H9 (cell line): ENCODE data around the gene CEP170B. TPM values are rescaled to one million over a fixed set of nuclear protein-coding genes. Genes with fewer than 3 reads are reported as not detected.
"Not testable (repeated sequence)": the region's sequence is repeated elsewhere in the genome, so short reads cannot be mapped to it uniquely, and the experiment has no call there.

Experiments
- DNase-seq: peaks from one replicate; pipeline ENCODE4 v3.0.0-alpha.2; 2017
- H2AFZ ChIP-seq: one replicate; pipeline ENCODE4 v1.6.1; 2013; ENCODE audit warnings: mild to moderate bottlenecking, low read length, control low read depth, moderate library complexity
- H2AK5ac ChIP-seq: 2 replicates; pipeline ENCODE4 v1.6.1; 2013; ENCODE audit warnings: low read length, control low read depth, mixed read lengths; ENCODE audit not compliant: insufficient read length
- H2BK120ac ChIP-seq: one replicate; pipeline ENCODE4 v1.6.1; 2013; ENCODE audit warnings: low read depth, mild to moderate bottlenecking, low read length, control low read depth, inconsistent platforms; ENCODE audit not compliant: poor library complexity, severe bottlenecking
- H2BK12ac ChIP-seq: 2 replicates; pipeline ENCODE4 v1.6.1; 2013; ENCODE audit warnings: low read length, control low read depth, mixed read lengths, low read depth; ENCODE audit not compliant: insufficient read length
- H2BK15ac ChIP-seq: 2 replicates; pipeline ENCODE4 v1.6.1; 2013; ENCODE audit warnings: low read depth, low read length, control low read depth
- H2BK20ac ChIP-seq: one replicate; pipeline ENCODE4 v1.6.1; 2013; ENCODE audit warnings: low read depth, mild to moderate bottlenecking, low read length, control low read depth, inconsistent platforms; ENCODE audit not compliant: poor library complexity, severe bottlenecking
- H2BK5ac ChIP-seq: 2 replicates; pipeline ENCODE4 v1.6.1; 2013; ENCODE audit warnings: low read length, control low read depth, mixed read lengths; ENCODE audit not compliant: insufficient read length
- H3K14ac ChIP-seq: 2 replicates; pipeline ENCODE4 v1.6.1; 2013; ENCODE audit warnings: low read length, control low read depth; ENCODE audit not compliant: insufficient read depth
- H3K18ac ChIP-seq: 2 replicates; pipeline ENCODE4 v1.6.1; 2013; ENCODE audit warnings: low read depth, mild to moderate bottlenecking, mixed read lengths, low read length, control low read depth; ENCODE audit not compliant: insufficient read length
- H3K23ac ChIP-seq: 2 replicates; pipeline ENCODE4 v1.6.1; 2013; ENCODE audit warnings: low read length, control low read depth, mixed read lengths, low read depth; ENCODE audit not compliant: insufficient read length
- H3K23me2 ChIP-seq: 2 replicates; pipeline ENCODE4 v1.6.1; 2013; ENCODE audit warnings: low read depth, mild to moderate bottlenecking, mixed read lengths, low read length, control low read depth; ENCODE audit not compliant: insufficient read length, poor library complexity, severe bottlenecking
- H3K27ac ChIP-seq: 2 replicates; pipeline ENCODE4 v1.5.1; 2013; ENCODE audit warnings: low read length, control low read depth, mixed read lengths, low read depth; ENCODE audit not compliant: insufficient read length
- H3K27me3 ChIP-seq: 2 replicates; pipeline ENCODE4 v1.6.1; 2013; ENCODE audit warnings: low read length, control low read depth, inconsistent platforms; ENCODE audit not compliant: insufficient read depth
- H3K4ac ChIP-seq: 2 replicates; pipeline ENCODE4 v1.6.1; 2013; ENCODE audit warnings: low read depth, mild to moderate bottlenecking, control low read depth, inconsistent platforms, low read length, moderate library complexity
- H3K4me1 ChIP-seq: 2 replicates; pipeline ENCODE4 v1.6.1; 2013; ENCODE audit warnings: low read length, control low read depth, inconsistent platforms; ENCODE audit not compliant: insufficient read depth
- H3K4me2 ChIP-seq: 2 replicates; pipeline ENCODE4 v1.6.1; 2013; ENCODE audit warnings: low read length, control low read depth, mixed read lengths; ENCODE audit not compliant: insufficient read length, insufficient read depth
- H3K56ac ChIP-seq: 2 replicates; pipeline ENCODE4 v1.6.1; 2013; ENCODE audit warnings: low read depth, mild to moderate bottlenecking, mixed read lengths, low read length, control low read depth; ENCODE audit not compliant: insufficient read length
- H3K79me1 ChIP-seq: 2 replicates; pipeline ENCODE4 v1.6.1; 2013; ENCODE audit warnings: low read depth, mild to moderate bottlenecking, moderate library complexity, low read length, control low read depth, inconsistent platforms; ENCODE audit not compliant: insufficient read depth, poor library complexity, severe bottlenecking
- H3K79me2 ChIP-seq: 2 replicates; pipeline ENCODE4 v1.6.1; 2013; ENCODE audit warnings: low read length, control low read depth, inconsistent platforms; ENCODE audit not compliant: insufficient read depth
- H3K9ac ChIP-seq: 2 replicates; pipeline ENCODE4 v1.6.1; 2013; ENCODE audit warnings: low read length, control low read depth, mixed read lengths; ENCODE audit not compliant: insufficient read length; ENCODE audit errors: extremely low read depth
- H3K9me3 ChIP-seq: one replicate; pipeline ENCODE4 v1.6.1; 2013; ENCODE audit warnings: low read depth, low read length, inconsistent platforms; ENCODE audit not compliant: control insufficient read depth
- H3T11ph ChIP-seq: one replicate; pipeline ENCODE4 v1.6.1; 2013; ENCODE audit warnings: mild to moderate bottlenecking, low read length, control low read depth, inconsistent platforms
- H4K20me1 ChIP-seq: one replicate; pipeline ENCODE4 v1.6.1; 2013; ENCODE audit not compliant: control insufficient read depth, insufficient read length, insufficient read depth
- H4K5ac ChIP-seq: 2 replicates; pipeline ENCODE4 v1.6.1; 2013; ENCODE audit warnings: low read depth, mild to moderate bottlenecking, mixed read lengths, low read length, control low read depth; ENCODE audit not compliant: insufficient read length
- H4K8ac ChIP-seq: replicated peaks from 2 replicates; pipeline ENCODE4 v1.6.1; 2013; ENCODE audit warnings: low read length, control low read depth, mixed read lengths, low read depth; ENCODE audit not compliant: insufficient read length
- H4K91ac ChIP-seq: 2 replicates; pipeline ENCODE4 v1.6.1; 2013; ENCODE audit warnings: low read depth, mild to moderate bottlenecking, moderate library complexity, mixed read lengths, low read length, control low read depth; ENCODE audit not compliant: insufficient read length
- H3K27ac Mint-ChIP-seq, 3 experiments: 2 replicates in 2 of 3; 3 replicates in 1 of 3; pipeline ENCODE4 v1.8.0; 2020 to 2021; ENCODE audit warnings: mixed read lengths in 3 of 3, mild to moderate bottlenecking in 1 of 3, moderate library complexity in 1 of 3
- H3K27me3 Mint-ChIP-seq: 2 replicates; pipeline ENCODE4 v1.8.0; 2021; ENCODE audit warnings: low read depth, mild to moderate bottlenecking, moderate library complexity, mixed read lengths
- H3K36me3 Mint-ChIP-seq, 3 experiments: 2 replicates in 2 of 3; 3 replicates in 1 of 3; pipeline ENCODE4 v1.8.0; 2020 to 2021; ENCODE audit warnings: low read depth in 3 of 3, mixed read lengths in 3 of 3; ENCODE audit not compliant: insufficient read depth in 1 of 3
- H3K4me1 Mint-ChIP-seq, 2 experiments: 2 replicates each; pipeline ENCODE4 v1.8.0; 2020; ENCODE audit warnings: mixed read lengths in 2 of 2
- H3K4me3 Mint-ChIP-seq, 2 experiments: 2 replicates in 1 of 2; 3 replicates in 1 of 2; pipeline ENCODE4 v1.8.0; 2020 to 2021; ENCODE audit warnings: mild to moderate bottlenecking in 2 of 2, mixed read lengths in 2 of 2, moderate library complexity in 1 of 2
- H3K9me3 Mint-ChIP-seq, 2 experiments: 2 replicates in 1 of 2; 3 replicates in 1 of 2; pipeline ENCODE4 v1.8.0; 2020; ENCODE audit warnings: mild to moderate bottlenecking in 2 of 2, mixed read lengths in 2 of 2, moderate library complexity in 1 of 2
- WGBS: extraction: QIAGEN DNeasy Blood & Tissue Kit; methylation state at CpG from one replicate; pipeline ENCODE4 v1.1.7; 2013; ENCODE audit warnings: missing lambda C conversion rate, low lambda C conversion rate, mixed read lengths; ENCODE audit not compliant: insufficient read length; ENCODE audit errors: extremely low coverage; 5-methylcytosine and 5-hydroxymethylcytosine counted together
- total RNA-seq: library from RNA; stranded (reverse); gene quantifications from 2 replicates; pipeline ENCODE4 v1.2.1, GENCODE V29; 2021

Gene CEP170B
- total RNA-seq, 1 experiment from 2014 or later, result 28.8 TPM

DNA sequence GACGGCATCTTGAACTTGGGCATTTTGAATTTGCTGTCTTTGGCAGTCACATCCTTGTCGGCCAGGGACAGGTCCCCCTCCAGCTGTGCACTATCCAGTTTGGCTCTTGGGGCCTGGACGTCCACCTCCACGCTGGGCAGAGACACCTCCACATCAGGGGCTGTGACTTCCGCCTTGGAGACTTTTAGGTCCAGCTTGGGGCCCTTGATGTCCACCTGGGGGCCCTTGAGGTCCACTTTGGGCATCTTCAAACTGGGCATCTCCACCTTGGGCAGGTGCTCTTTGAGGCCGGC is 78.9 kb downstream of the CEP170B start:
- no CpG with 5 or more reads among the region's 6 CpGs for WGBS
- not testable (repeated sequence) for H3K23ac ChIP-seq, H3K4me1 ChIP-seq, H3K4me3 Mint-ChIP-seq, H2BK20ac ChIP-seq, H3K23me2 ChIP-seq, H2AFZ ChIP-seq, H3K4me1 Mint-ChIP-seq, H2BK15ac ChIP-seq, H3K27me3 ChIP-seq, H3K27ac Mint-ChIP-seq, H4K91ac ChIP-seq, H4K5ac ChIP-seq, H2BK12ac ChIP-seq, H4K8ac ChIP-seq, H3K27ac ChIP-seq, H2BK120ac ChIP-seq, H3K9ac ChIP-seq, H3K18ac ChIP-seq, H3K4ac ChIP-seq, H3K79me1 ChIP-seq, H3K14ac ChIP-seq, H3K4me2 ChIP-seq, H2AK5ac ChIP-seq, H4K20me1 ChIP-seq, H3K9me3 ChIP-seq, H3K79me2 ChIP-seq, H3K56ac ChIP-seq, DNase-seq, H2BK5ac ChIP-seq, H3K36me3 Mint-ChIP-seq, H3T11ph ChIP-seq
- peaks cover 0 to 20% of the 10 kb centered on the region in 2 experiments; a peak in 2 of 5 replicates for H3K9me3 Mint-ChIP-seq
- H3K27me3 Mint-ChIP-seq, result peaks cover 23% of the 10 kb centered on the region

DNA sequence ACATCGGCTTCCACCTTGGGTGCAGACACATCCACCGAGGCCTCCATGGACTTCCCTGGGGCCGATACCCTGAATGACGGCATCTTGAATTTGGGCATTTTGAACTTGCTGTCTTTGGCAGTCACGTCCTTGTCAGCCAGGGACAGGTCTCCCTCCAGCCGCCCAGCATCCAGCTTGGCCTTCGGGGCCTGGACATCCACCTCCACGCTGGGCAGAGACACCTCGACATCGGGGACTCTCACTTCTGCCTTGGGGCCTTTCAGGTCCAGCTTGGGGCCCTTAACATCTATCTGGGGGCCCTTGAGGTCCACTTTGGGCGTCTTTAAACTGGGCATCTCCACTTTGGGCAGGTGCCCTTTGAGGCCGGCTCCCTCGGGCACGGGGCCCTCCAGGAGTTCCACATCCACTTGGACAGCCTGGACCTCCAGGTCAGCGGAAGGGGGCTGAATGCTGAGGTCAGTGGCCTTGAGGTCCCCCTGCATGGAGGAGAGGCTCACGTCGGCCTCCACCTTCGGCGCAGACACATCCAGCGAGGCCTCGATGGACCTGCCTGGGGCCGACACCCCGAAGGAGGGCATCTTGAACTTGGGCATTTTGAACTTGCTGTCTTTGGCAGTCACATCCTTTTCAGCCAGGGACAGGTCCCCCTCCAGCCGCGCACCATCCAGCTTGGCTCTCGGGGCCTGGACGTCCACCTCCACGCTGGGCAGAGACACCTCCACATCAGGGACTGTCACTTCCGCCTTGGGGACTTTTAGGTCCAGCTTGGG is 79.6 kb downstream of the CEP170B start:
- H3K36me3 Mint-ChIP-seq, H4K20me1 ChIP-seq, H4K8ac ChIP-seq, H3K14ac ChIP-seq, H3K27ac Mint-ChIP-seq, H4K91ac ChIP-seq, H3K27ac ChIP-seq, H3K9me3 ChIP-seq, H2AK5ac ChIP-seq, H3K27me3 ChIP-seq, H2BK15ac ChIP-seq, H2BK5ac ChIP-seq, H3K9ac ChIP-seq, H2AFZ ChIP-seq, H3K79me1 ChIP-seq, H3T11ph ChIP-seq, H3K23me2 ChIP-seq, H3K56ac ChIP-seq, H3K4me3 Mint-ChIP-seq, H2BK12ac ChIP-seq, H4K5ac ChIP-seq, H3K18ac ChIP-seq, H3K23ac ChIP-seq, H3K4me1 Mint-ChIP-seq, DNase-seq, H3K79me2 ChIP-seq, H2BK120ac ChIP-seq, H3K4me2 ChIP-seq, H3K4me1 ChIP-seq, H3K4ac ChIP-seq, H2BK20ac ChIP-seq: not testable (repeated sequence)
- WGBS, result no CpG with 5 or more reads among the region's 29 CpGs
- Mint-ChIP-seq H3K27me3 (peaks cover 16% of the 10 kb centered on the region), H3K9me3 (peaks cover 0 to 24% of the 10 kb centered on the region in 2 experiments; a peak in 2 of 5 replicates)
